ENCODE results near the gene KRT79.

The KRT79 gene

DNA sequence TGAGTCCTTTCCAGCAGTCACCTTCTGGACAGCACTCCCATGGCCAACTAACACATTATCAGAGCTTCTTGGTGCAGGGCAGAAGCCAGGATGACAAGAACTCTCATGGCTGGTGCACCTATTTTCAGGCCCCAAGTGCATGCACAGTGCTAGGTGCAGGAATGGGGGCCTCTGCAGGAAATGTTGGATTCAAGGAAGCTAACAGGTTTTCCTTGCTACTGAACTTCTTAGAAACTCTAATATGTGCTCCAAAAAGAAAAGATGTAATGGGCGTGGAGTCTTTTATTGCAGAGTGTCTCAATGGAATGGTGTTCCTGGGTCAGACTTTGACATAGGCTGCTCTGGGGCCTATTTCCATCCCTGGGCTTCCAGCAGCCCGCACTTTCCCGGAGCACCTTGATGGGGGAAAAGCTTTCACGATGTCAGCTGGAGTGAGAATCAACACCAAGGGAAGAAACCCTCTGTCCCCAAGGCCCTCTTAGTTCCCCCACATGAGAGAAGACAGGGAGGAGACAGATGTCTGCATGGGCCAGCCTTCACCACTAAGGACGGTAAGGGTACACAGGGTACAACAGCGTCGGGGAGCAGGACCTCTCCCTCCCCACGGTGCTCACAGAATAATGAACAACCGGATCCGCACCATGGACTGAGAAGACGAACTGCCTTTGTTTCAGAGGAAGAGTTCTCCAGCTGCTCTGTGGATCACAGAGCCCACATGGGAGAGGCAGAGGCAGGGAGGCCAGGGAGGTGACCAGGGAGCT, 45.1 kb downstream of the KRT79 start:
- no peak for DNase-seq

DNA sequence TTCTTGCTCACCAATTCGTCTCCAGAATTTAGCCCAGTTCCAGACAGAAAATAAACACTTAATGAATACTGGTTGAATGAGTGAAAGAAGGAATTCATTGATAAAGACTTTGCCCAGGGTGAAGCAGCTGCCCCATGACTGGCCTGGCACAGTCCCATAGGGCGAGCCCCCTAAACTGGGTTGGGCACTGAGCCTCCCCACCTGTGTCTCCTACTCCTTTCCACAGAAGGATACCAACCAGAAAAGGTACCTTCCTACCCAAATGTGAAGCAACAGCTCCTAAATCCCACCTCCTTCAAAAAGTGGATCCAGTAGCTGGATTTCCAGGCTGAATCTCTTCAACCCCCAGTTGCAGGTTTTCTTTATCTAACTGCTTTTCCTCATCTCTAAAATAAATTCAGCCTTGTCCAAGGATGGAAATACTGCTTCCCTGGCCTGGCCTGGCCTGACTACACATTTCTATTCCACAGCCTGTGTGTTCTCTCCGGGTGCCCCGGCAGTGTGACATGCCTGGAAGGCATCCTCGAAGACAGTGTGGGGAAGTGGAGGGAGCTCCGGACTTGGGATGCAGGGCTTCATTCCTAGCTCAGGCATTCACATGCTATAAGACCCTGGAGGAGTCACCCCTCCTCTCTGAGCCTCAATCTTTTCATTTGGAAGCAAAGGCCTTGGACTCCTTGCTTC, 45.8 kb downstream of the KRT79 start:
- no peak for DNase-seq

DNA sequence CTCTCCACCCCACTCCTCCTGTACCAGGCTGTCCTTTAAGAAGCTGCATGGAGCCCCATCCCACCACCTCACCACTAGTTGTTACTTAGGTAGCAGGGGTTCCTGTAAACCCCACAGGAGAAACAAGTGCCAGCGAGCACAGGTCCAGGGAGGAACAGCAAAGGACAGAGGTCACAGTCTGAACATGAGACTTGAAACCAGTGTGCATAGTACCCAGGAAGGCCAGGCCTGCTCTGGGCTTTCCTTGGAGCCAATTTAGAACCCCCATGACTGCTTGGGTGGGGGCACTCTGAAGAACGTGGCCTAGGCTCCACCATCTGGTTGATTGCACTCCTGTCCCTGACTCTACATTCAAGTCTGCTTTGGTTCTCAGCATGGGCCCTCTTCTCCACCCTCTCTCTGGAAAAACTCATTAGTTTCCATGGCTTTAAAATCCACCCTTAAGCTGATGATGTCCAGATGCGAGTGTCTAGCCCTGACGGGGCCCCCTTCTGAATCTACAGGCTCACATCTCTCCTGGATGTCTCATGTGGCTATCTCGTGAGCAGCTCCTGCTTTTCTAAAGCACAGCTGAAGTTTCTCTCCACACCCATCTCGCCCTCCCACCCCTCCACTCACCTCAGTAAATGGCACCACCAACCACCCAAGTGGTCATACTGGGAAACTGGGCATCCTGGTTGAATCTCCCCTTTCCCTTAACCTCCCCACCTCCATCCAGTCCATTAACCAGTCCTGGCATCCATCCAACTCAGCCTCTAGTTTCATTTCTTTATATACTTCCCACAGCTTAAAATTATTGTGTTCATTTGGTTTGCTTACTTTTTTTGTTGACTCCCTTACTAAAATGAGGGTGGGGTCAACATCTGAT, 46.6 kb downstream of the KRT79 start:
- no peak for DNase-seq

- DNase-seq, result no peak
Measured at GRCh38 chr12:52784909-52785308, 49.2 kb downstream of the KRT79 start.

- DNase-seq, result no peak
Measured at GRCh38 chr12:52783563-52784316, 50.4 kb downstream of the KRT79 start.

GRCh38 chr12:52782502-52782901, 51.6 kb downstream of the KRT79 start:
- no peak for DNase-seq

- DNase-seq, result no peak
Measured at GRCh38 chr12:52781399-52782082, 52.6 kb downstream of the KRT79 start.

DNA sequence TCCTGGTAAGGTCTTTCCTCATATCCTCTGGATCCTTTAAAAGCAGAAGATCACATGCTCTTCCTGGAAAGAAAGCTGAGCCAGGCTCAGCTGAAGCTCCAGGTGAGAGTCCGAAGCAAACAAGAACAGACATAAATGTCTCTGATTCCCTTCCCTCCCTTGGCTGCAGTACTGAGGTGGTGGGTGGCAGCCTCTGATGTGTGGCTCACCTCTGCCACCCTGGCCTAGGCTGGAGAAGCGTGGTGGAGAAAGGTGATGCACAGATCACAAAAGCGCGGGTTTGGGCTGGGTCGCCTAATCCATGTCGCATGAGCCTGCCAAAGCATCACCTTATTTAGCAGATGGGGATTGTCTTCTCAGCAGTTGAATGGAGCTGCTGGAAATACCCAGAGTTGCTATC, 54.2 kb downstream of the KRT79 start:
- DNase-seq, result no peak

DNA sequence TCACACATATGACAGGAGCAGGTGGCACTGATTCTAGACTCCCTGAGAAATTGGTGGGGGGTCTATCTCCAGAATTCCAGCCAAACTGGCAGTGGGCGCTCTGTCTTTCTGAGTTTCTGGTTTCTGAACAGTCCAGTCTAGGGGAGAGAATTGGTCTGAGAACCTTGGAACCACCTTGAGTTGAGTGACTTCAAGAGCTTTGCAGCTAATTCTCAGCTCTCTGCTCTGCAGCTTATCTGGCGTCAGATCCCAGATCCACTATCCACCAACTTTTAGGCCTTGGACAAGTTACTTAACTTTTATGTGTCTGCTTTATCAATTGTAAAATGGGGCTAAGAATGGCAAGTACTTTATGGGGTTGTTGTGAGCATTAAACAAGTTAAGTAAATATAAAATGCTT, 55.3 kb downstream of the KRT79 start:
- DNase-seq, result no peak

DNA sequence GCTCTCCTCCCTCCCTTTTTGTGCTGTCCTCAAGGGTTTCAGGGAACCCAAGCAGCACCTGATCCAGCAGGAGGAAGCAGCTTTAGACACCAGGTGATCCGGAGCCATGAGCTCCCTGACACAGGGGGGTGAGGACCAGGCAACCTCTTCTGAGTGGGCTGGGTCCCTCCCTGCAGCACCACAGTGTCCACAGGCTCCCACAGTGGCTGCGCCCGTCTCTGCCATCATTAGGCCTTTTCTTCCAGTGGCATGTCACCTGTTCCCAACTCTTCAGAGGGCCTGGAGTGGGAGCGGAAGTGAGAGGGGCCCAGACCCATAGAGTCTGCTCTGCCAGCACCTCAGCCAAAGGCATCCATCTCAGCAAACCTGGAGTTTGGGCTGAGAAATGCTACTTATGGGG, 56.5 kb downstream of the KRT79 start:
- no peak for DNase-seq

DNA sequence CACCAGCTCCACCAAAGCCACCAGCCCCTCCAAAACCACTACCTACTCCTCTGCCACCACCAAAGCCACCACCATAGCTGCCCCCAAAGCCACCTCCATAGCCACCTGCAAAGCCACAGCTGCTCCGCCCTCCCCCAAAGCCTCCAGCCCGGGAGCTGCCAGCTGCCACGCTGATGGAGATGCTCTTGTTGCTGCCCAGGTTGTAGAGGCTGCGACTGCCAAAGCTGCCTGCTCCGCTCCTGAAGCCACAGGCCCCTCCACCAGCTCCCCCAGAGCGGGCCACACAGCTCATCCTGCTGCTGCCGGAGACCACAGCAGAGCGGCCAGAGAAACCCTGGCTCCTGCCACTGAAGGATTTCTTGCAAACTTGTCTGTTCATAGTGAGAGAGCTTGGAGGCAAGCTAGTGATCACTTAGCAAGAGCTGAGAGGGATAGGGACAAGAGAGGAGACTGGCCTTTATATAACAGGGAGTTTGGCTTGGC, 57.2 kb downstream of the KRT79 start, which contains the start of gene KRT76:
TSS of gene KRT76 (minus strand) at position 433 of the 483 bp plus-strand sequence. CDS start at position 379, 54 bp downstream.
- DNase-seq, result no peak

DNA sequence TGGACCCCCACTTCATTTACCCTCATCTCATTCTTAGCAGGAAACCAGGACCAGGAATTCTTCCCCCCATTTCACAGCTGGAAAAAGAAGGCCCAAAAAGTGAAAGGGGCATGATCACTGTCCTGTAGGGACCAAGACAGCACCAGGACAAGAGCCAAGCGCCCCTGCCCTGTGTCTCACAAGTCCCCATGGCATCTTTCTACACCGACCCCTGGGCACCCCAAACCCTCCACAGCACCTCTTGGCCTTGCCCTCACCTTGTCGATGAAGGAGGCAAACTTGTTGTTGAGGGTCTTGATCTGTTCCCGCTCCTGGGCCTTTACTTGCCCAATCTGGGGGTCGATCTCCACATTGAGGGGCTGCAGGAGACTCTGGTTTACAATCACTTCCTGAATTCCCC, 57.7 kb downstream of the KRT79 start:
- DNase-seq, result no peak

- no peak for DNase-seq
Measured at GRCh38 chr12:52774629-52775250, 59.4 kb downstream of the KRT79 start.

DNA sequence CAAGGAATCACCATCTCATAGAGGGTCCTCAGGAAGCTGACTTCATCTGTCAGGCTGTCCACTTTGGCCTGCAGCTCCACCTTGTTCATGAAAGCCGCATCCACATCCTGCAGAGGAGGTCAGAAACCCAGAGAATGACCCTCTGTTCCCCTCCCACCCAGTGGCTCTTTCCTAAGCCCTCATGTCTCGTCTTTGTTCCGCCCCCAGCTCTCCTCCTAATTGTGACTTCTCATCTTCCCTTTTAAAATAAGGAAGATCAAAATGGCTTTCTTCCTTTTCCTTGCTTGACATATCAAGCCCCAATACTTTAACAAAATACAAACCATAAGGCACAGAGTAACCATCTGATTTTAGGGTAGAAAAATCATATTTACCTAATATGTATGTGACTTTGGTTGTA, 61.3 kb downstream of the KRT79 start:
- no peak for DNase-seq

- DNase-seq, result no peak
Measured at GRCh38 chr12:52772188-52772587, 61.9 kb downstream of the KRT79 start.

DNA sequence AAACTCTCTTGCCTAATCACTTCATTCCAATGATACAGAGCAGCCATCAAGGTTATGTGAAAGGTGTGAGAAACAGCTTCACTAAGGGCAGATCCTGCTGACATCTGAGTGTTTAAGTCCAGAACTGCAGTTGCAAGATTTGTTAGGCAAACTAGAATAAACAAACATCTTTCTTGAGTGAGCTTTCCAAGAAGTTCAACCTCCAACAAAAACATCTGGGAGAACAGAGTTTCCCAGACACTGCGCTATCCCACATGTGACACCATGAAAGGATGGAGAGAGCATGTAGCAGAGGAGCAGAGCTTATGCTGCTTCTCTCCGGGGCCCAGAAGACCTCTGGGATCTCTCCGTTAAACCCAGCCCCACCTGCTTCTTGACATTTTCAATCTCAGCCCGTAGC, 62.6 kb downstream of the KRT79 start:
- DNase-seq, result no peak
